LHCN-M2 (cell line): ENCODE results near the gene ELL. TPM values are rescaled to one million over a fixed set of nuclear protein-coding genes. Genes with fewer than 3 reads are reported as not detected.
A peak's percentile ranks its signal among the peaks of the same experiment; 100 is the strongest.

Experiments
- DNase-seq: peaks from one replicate; pipeline ENCODE4 v3.0.0-alpha.2; 2012; ENCODE audit warnings: low read depth
- total RNA-seq: library from RNA; depleted of rRNA; stranded (reverse); fragments of >200 nt; gene quantifications from 2 replicates; pipeline ENCODE4 v1.2.3, GENCODE V29; 2014

The ELL gene
- total RNA-seq, 1 experiment from 2014 or later: 10.8 TPM

DNA sequence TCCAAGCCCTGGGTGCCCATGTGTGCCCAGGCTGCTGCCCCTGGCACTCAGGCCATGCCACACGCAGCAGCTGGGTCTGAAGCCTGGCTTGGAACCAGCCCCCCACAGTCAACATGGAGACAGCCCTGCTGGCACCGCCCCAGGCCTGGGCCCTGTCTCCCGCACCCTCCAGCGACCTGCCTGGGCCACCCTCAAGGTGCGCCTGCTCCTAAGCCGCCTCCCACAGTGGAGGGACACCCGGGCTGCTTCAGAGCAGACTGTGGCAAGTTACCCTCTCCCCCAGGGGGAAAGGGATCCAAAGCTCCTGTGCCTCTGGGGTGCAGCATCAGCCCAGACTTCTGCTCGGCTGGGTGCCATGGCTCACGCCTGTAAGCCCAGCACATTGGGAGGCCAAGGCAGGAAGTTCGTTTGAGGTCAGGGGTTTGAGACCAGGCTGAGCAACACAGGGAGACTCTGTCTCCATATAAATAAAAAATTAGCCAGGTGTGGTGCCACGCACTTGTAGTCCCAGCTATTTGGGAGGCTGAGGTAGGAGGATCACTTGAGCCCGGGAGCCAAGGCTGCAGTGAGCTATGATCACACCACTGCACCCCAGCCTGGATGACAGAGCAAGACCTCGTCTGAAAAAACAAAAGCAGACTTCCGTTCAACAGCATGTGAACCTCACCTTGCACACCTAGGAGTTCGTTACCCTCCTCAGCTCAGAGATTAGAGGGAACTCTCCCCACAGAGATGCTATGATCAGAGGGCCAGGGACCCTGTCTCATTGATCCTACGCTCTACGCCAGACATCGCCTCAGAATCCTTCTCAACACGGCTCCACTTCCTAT is 15.6 kb downstream of the ELL start:
- no peak for DNase-seq

DNA sequence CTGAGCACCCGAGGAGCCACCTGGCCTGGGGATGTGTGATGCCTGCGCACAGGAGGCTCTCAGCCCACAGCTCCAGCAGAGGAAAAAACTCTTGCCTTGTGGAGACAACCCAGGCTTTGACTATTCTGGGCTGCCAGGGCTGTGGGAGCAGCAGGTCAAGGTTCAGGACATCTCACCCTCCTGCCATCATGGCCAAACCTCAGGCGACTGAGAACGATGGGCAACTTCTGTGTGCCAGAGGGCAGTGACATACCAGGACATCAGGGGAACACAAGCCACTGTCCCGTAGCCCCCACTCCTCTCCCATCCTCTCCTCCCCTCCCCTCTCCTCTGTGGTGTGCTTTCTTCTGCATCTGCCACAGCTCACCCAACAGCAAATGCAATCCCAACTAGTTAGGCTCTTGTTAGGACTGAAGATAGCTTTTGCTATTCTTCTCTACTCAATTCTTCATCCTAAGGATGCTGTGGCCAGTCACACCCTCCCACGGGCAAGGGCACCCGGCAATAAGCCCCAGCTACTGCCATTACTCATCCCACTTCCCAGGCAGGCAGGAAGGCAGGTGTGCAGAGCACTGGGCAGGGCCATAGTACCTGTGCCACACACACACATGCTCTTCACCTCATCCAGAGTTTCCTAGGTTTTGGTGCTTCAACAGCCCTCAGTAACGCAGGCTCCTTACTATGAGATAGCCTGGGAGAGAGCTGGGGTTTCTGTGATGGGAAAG is 16.8 kb downstream of the ELL start:
- no peak for DNase-seq

DNA sequence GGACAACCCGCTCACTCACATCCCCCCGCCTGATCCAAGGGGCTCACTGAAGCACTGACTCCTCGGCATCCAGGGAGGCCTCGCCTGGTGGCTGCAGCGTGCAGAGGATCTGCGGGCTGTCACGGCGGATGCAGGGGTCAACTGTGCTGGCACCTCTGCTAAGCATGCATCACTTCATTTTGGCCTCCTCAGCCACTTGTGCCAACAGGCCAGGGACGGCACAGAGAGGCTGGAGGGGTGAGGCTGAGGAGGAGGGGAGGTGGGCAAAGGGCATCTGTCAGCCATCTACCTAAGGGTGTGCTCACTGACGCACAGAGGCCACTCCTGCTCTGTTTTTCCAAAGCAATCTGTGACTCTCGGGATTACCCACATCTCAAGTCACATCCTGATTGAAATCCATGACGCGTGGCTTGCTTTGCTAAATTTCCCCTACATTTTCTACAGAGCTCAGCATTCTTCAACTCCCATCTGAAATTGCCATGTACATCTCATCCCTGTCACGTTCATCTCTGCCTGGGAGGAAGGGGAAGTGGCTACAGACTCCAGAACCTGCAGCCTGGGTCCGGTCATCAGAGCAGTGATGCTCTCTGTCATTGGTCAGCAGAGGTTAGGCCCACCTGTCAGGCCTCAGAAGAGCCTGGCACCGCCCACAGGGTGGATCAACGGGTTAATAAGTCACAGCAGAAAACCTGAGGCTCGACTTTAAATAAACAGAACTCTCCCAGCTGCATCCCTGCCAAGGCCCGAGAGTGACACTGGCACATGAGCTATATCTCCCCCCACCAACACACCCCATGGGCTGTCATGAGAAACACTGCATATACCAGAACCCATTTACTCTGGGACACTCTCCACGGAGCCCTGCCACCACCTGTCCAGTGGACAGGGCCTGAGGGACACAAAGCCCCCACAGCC is 17.6 kb downstream of the ELL start:
- DNase-seq: peak; percentile 17

DNA sequence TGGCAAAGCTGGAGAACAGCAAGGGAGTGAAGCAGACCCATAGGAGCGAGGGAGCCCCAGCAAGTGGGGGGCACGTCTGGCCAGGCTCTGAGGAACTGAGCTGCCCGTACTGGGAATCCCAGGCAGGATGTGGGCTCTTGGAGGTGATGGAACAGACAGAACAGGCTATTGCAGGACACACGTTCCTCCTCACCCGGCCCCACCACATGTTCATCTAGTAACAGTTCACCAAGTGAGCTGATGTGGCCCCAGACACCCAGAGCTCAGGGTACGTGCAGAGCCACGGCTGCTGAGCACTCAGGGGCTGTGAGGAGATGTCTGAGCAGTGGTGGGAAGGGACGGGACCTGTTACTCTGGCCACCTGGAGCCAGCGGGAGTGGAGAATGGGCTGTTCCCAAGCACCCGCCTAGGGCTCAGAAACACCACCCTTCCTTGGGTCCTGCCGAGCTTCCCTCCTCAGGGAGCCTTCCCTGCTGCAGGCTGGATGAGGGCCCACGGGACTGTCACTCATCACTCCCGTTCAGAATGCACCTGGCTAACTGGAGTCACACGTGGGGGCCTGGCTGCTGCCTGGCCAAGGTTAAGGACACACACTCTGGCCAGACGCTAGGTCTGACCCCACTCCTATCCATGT is 18.4 kb downstream of the ELL start:
- no peak for DNase-seq

DNA sequence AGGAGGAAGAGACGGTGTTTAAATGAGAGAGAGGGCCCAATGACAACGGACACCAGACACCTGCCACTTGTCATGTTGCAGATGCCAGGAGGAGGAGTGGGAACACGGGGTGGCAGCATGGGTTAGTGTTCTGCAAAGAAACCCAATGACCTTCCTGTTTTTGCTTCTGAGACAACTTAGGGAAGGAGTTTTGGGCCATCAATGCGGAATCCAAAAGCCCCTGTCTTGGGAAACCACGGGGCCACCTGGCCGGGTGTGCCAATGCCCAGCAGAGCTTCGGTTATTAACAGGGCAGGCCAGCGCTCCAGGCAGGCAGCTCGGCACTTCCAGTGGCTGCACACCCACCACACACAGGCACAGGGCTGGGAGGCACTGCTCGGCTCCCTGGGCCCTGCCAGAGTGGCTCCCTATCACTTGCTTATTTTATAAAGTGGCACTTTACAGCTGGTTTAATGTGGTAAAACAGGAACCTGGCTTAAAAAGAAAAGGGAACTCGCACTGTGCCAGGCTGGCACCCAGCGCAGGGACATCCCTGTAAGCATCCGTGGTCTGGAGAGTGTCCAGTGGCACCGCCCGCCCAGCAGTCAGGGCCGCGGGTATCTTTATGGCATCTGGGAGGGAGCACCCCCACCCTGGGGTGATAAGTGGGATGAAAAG is 19.1 kb downstream of the ELL start:
- no peak for DNase-seq

DNA sequence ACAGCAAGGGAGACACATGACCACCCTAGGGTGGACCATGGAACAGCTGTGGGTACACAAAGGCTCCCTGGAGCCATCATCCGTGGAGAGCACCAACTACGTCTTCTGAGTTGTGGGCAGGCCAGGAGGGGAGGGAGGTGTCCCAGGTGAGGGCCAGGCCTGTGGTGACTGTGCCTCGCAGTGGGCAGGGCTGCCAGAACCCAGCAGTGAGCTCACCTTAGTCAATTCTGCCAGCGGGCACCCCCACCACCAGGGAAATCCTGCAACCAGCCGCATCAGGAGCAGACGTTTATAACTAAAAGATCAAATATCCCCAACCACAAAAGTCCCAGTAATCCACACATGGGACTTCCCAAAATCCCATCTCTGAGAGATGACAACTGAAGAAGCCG is 19.6 kb downstream of the ELL start:
- DNase-seq: no peak

DNA sequence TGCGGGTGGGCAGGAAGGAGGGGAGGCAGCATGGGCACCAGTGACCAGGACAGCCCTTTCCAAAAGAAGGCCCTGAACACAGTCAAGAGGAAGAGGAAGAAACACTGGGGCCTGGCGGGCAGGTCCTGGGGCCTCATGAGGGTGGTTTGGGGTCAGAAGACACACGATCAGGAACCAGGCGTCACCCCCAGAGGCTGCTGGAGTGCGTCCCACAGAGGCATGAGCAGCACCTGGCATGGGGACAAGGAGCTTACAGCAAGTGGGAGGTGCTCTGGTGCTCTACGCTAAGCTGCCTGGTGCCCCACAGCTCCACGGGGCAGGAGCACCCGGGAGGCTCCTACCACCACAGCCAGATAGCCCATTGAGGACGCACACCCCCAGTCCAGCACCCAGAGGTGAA is 20.0 kb downstream of the ELL start:
- DNase-seq: no peak

DNA sequence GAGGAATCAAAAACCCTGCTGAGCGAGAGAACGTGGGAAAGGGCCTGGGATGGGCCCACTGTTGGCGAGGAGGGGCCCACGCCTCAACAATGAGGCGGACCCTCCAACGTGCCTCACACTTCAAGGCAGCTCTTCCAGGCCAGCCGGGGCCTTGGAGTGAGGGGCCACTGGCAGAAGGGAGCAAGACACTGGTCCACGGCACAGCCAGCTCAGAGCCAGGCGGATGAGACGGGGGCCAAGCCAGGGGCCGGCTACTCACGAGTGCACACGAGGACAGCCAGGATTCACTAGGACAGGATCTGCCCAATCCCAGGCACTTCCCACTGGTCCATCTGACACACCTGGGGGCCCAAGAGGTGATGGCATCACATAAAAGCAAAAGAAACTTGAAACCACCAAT is 20.5 kb downstream of the ELL start:
- DNase-seq: no peak

DNA sequence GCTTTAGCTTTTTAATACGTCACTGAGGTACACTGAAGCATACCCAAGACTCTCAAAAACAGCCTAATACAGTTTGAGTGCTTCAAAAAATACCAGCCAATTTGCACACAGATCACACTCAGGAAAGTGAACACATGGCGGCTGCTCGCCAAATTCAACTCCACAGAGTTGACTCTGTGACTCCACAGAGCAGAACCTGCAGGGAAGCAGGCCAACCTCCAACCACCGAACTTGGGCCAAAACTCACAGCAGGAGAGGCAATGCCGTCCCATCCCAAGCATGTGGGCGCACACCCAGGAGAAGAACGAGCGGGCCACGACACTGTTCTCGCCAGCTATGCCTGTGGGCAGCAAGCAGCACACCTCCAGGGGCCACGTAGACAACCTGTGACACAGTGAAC is 21.1 kb downstream of the ELL start:
- DNase-seq: no peak

DNA sequence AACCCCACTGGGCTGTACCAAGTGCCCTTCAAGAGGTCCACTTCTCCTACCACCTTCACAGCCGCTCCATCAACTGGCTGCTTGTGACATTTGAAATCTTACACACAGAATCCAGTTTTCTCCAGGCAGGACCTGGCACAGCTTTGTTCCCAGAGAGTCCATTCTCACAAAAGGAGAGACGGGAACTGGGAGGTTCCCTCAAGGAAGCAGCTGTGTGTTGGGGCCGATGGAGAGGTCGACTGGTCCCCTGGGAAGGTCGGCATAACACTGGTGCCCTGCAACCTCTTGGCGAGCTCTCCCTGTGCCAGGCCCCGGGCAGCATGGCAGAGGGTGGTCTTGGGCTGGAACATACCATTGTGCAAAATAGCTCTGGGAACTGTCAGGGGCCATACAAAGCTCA is 21.5 kb downstream of the ELL start:
- DNase-seq: peak; percentile 57

DNA sequence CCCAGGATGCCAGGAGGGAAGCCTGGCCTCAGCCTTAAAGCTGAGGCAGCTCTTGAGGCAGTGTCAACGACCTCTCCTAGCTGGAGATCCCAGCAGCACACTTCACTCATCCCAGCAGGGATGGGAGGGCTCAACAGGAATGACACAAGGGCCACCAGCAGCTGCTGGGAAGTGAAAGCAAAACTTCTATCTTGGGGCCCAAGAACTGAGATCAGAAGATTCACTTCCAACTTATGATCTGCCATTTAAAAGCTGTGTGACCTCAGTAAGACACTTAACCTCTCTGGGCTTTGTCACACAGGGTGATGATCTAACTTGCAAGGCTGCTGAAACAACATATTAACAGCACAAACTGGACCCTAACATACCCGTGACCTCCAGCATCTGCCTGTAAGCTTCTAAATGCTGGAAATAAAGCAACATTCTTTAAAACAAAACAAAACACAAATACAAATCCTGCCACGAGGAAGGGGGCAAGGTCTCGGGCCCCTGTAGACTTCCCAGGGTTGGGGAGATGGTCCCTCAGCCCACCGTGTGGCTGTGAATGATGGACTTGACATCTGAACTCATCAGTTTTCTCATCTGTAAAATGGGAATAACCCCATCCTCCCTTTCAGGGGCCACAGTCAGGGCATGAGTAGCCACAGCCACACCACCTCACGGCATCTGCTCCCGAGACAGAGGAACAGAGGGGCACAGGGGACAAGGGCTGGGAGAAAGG is 22.7 kb downstream of the ELL start:
- peak; percentile 36 for DNase-seq

DNA sequence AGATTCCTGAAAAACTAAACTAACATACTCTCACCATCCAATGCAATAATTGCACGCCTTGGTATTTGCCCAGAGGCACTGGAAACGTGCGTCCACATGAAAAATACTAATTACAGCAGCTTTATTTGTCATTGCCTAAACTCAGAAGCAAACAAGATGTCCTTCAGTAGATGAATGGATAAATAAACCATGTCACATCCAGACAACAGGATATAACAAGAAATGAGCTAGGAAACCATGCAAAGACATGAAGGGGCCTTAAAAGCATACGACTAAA is 25.0 kb downstream of the ELL start:
- DNase-seq: no peak

DNA sequence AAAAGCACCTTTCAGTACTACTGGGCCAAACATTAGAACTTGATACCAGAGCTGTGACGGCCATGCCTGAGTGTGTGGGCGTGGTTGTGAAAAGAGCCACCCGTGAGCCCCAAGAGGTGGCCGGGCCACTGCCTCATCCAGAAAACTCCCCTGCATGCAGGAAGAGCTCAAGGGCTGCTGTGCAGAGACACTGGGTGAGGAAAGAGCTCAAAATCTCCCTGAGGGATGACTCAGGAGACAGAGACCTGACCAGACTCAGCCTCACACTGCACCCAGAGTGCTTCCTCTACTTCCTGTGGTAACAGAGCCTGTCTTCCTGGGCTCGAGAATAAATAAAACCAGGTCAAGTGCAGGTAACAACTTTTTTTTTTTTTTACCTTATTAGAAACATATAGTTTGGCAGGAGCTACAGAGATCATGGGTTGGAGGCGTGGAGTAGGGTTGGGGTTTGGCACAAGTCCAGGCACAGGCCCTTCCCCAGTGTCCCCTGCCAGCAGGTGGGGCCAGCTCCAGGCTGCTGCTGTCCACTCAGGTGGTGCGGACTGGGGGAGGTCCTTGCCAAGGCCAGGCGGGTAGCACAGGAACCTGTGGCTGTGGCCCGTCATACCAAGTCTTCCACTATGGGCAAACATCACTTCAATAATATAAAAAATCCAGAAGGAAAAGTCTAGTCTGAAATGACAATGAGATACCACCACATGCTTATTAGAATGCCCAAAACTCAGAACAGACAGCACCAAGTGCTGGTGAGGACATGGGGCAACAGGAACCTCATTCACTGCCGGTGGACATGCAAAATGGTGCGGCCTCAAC is 25.5 kb downstream of the ELL start:
- peak; percentile 52 for DNase-seq

DNA sequence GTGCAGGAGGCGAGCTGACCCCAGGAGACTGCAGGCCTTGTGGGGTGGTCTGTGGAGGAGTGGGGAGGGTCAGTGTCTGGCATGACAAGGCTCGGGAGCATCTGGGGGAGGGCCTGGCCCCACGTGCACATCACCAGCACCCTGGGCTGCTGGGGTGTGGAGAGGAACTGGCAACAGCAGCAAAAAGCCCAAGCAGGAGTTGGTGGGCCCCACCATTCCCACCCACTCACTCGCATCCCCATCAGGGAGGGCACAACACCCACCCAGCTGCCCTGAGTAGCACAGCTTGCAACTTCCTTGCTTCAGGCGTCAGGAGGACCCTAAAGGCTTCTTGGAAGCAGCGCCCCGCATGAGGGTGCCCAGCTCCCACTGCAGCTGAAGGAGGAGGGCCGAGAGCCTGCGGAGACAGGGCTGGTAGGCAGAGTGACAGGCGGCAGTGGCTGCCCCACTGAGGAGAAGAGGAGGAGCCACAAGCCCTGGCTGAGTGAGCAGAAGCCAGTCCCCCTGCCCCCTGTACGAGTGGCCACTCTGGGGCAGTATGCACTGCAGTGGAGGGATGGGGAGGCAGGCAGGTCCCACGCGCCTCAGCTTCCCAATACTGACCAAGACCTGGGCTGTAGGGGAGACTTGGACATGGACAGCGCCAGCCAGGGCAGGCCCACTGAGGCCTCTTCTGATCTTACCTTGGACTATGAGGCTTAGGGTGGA is 26.5 kb downstream of the ELL start:
- no peak for DNase-seq

DNA sequence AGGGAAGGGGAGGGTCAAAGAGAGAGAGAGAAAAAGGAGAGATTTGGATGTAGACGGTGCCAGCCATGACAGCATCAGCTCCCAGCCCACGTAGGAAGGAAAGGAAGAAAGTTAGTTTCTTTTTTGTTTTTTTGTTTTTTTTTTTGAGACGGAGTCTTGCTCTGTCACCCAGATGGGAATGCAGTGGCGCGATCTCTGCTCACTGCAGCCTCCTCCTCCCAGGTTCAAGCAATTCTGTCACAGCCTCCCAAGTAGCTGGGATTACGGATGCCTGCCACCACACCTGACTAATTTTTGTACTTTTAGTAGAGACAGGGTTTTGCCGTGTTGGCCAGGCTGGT is 27.6 kb downstream of the ELL start:
- no peak for DNase-seq

DNA sequence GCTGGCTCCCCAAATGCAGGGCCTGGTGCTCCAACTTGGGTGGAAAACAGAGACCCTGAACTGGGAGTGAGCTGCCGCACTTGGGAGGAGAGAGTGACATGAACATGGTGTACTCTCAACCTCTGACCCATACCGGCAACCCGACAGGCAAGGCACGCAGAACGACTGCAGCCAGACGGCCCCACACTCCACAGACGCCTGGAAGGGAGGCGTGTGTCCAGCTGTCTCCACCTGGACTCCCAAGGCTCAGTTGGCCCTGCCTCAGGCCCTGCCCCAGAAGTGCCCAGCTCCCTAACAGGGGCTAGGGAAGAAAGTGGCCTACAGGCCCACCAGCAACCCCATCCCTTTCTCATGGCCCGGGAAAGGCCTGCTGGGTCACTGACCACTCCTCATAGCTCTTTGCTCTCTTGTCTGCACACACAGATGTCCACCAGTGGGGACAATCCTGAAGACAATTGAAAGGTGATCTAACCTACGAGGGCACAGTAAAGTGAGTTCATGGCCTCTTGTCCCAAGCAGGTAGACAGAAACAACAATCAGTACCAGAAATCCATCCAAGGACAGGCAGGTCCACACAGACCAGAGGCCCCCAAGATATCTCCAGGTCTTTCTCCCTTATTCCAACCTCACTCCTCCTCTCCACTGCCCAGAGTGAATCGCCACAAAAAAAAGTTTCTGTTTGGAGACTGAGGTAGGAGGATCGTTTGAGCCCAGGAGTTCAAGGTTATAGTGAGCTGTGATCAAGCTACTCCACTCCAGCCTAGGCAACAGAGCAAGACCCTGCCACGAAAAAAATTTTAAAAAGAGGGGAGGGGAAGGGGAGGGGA is 28.2 kb downstream of the ELL start:
- no peak for DNase-seq

DNA sequence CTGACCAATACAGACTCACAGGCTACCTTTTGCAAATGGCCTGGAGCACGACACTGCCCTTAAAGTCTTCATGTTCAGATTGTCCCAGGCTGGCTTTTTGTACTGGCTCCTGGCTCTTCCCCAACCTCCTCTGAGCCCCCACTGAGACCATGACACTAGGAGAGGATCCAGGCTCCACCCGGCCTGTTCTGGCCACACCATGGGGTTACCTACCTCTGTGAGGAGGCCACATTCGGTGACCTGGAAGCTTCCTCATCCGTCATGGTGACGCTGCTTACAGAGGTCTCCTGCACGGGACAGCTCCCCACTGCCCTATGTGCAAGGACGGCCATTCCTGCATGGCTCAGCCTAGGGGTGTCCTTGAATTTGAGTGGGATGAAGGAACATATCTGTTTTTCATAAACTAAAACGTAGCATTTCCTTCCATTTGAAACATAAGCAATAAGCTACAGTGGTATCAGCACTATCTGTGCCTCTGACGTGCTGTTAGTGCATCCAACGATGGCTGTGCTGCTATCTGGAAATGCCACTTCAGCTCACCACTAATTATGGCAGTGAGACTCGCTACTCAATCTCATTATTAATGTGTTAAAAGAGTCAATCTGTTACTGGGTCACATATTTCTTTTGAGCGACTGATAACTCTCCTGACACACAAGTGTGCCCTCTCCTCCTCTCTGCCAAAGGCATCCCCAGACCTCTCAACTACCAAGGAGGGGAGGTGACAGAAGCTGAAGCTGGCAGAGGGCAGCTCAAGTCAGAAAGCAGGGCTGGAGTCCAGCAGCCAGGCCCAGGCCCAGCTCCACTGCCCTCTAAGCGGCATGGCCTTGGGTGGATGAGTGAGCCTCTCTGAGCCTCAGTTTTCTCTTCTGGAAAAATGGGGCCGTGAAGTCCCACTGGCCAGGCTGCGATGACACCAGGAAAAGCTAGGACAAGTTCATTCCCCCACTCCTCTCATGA is 29.6 kb downstream of the ELL start:
- no peak for DNase-seq
